Keratinocyte (primary cell): ENCODE results near the gene ABCA4. TPM values are rescaled to one million over a fixed set of nuclear protein-coding genes. Genes with fewer than 3 reads are reported as not detected.

Source experiments
- DNase-seq: peaks from one replicate; pipeline ENCODE4 v3.0.0-alpha.2; 2011; ENCODE audit warnings: low read depth, missing footprints, low spot score
- FAIRE-seq: peaks from 2 replicates; lab custom pipeline; 2011; peaks lifted over from hg19 to GRCh38; lab: Jason Lieb, UNC
- H2AFZ ChIP-seq: 2 replicates; pipeline ENCODE4 v1.6.0; 2012; ENCODE audit warnings: low read length, control low read depth, inconsistent platforms; ENCODE audit not compliant: control insufficient read depth
- H3K27ac ChIP-seq: 2 replicates; pipeline ENCODE4 v1.5.1; 2011; ENCODE audit warnings: low read length; ENCODE audit not compliant: control insufficient read depth, insufficient read depth
- H3K27me3 ChIP-seq: 3 replicates; pipeline ENCODE4 v1.6.0; 2011; ENCODE audit warnings: low read length; ENCODE audit not compliant: control insufficient read depth, insufficient read depth; ENCODE audit errors: extremely low read depth
- H3K36me3 ChIP-seq, 2 experiments: 2 replicates in 1 of 2; 3 replicates in 1 of 2; pipeline ENCODE4 v1.5.1; 2011; ENCODE audit warnings: low read length in 2 of 2, mild to moderate bottlenecking in 1 of 2; ENCODE audit not compliant: control insufficient read depth in 2 of 2, insufficient read depth in 2 of 2; ENCODE audit errors: extremely low read depth in 1 of 2
- H3K4me1 ChIP-seq: 3 replicates; pipeline ENCODE4 v1.5.1; 2011; ENCODE audit warnings: low read length; ENCODE audit not compliant: control insufficient read depth, insufficient read depth; ENCODE audit errors: extremely low read depth
- H3K4me2 ChIP-seq: 3 replicates; pipeline ENCODE4 v1.6.0; 2011; ENCODE audit warnings: low read depth, low read length; ENCODE audit not compliant: control insufficient read depth, insufficient read depth; ENCODE audit errors: extremely low read depth
- H3K4me3 ChIP-seq, 3 experiments: fragments of 200-600 bp in 1 of 3; sonication (generic) in 1 of 3; 2 replicates in 2 of 3; 3 replicates in 1 of 3; pipeline ENCODE4 v1.5.1; 2011 to 2016; ENCODE audit warnings: low read length in 3 of 3, mild to moderate bottlenecking in 3 of 3, control low read depth in 2 of 3, inconsistent platforms in 1 of 3, low read depth in 1 of 3, mixed read lengths in 1 of 3, mixed run types in 1 of 3, moderate library complexity in 1 of 3; ENCODE audit not compliant: control insufficient read depth in 2 of 3, insufficient read depth in 2 of 3; ENCODE audit errors: extremely low read depth in 1 of 3
- H3K79me2 ChIP-seq: 2 replicates; pipeline ENCODE4 v1.6.0; 2012; ENCODE audit warnings: low read length; ENCODE audit not compliant: control insufficient read depth, insufficient read depth
- H3K9ac ChIP-seq: 3 replicates; pipeline ENCODE4 v1.6.0; 2011; ENCODE audit warnings: low read length; ENCODE audit not compliant: control insufficient read depth, insufficient read depth; ENCODE audit errors: extremely low read depth
- H3K9me1 ChIP-seq: 3 replicates; pipeline ENCODE4 v1.6.0; 2011; ENCODE audit warnings: low read length; ENCODE audit not compliant: control insufficient read depth, insufficient read depth; ENCODE audit errors: extremely low read depth
- H3K9me3 ChIP-seq: 2 replicates; pipeline ENCODE4 v1.5.1; 2012; ENCODE audit warnings: low read depth, low read length; ENCODE audit not compliant: control insufficient read depth
- H4K20me1 ChIP-seq: 3 replicates; pipeline ENCODE4 v1.6.0; 2011; ENCODE audit warnings: low read length; ENCODE audit not compliant: control insufficient read depth, insufficient read depth; ENCODE audit errors: extremely low read depth
- CTCF ChIP-seq, 3 experiments: IDR thresholded peaks in 1 of 3; conservative IDR thresholded peaks in 1 of 3; optimal IDR thresholded peaks in 1 of 3; 2 replicates in 2 of 3; 3 replicates in 1 of 3; pipeline versions ENCODE3 to v1.5.1; 2011; ENCODE audit warnings: low read length in 3 of 3, mild to moderate bottlenecking in 3 of 3, moderate library complexity in 2 of 3, control low read depth in 1 of 3, inconsistent platforms in 1 of 3; ENCODE audit not compliant: insufficient read depth in 2 of 3; ENCODE audit errors: extremely low read depth in 1 of 3
- EZH2 ChIP-seq: IDR thresholded peaks from one replicate; pipeline ENCODE4 v1.6.1; 2012; ENCODE audit warnings: inconsistent platforms, mild to moderate bottlenecking, low read length, moderate library complexity
- dilution Hi-C: fragments of 300-500 bp; cut with MboI; formaldehyde crosslinking; loops from one replicate; pipeline ENCODE4 v1.7.0; 2020; ENCODE audit warnings: low sequenced_read_pairs; ENCODE audit not compliant: extremely low pct_ligation_motif_present
- polyA plus RNA-seq, 5 experiments: library from polyadenylated mRNA; depleted of rRNA in 3 of 5; stranded (reverse) in 3 of 5; stranded (forward) in 1 of 5; unstranded in 1 of 5; fragments of >200 nt; gene quantifications; 1 replicate in 1 of 5; 2 replicates in 3 of 5; 3 replicates in 1 of 5; pipeline versions ENCODE4 v1.2.1 to v1.2.3, GENCODE V29; 2011 to 2012; ENCODE audit warnings: missing spikeins in 2 of 5, low read depth in 1 of 5, low replicate concordance in 1 of 5

Gene ABCA4
- polyA plus RNA-seq, 1 donor (not counting 4 experiments of a cell fraction or from before 2014, with no cell fraction given), result 0.04 TPM

- no peak overlapping the region for H3K27ac ChIP-seq
- H3K9ac ChIP-seq, result no peak overlapping the region
- FAIRE-seq (no peak), DNase-seq (no peak)
- peaks cover 36% of the 10 kb centered on the region for H3K4me1 ChIP-seq
- TF ChIP-seq CTCF (optimal IDR thresholded peaks at IDR 0.05 in 1 of 3, IDR thresholded peaks at IDR 0.05 in 1 of 3, conservative IDR thresholded peaks at IDR 0.05 in 1 of 3; ENCODE audit: extremely low read depth in 1 of 3, insufficient read depth in 2 of 3, low read length in 3 of 3), result no peak
- no peaks in the 10 kb centered on the region for H4K20me1 ChIP-seq
- H3K9me3 ChIP-seq, result no peaks in the 10 kb centered on the region
- no peak overlapping the region for H2AFZ ChIP-seq
- dilution Hi-C loops, result no loop called here
- no peak overlapping the region for H3K4me2 ChIP-seq
- H3K27me3 ChIP-seq, result peaks cover 3% of the 10 kb centered on the region
- H3K36me3 ChIP-seq, result no peaks in the 10 kb centered on the region
- H3K4me3 ChIP-seq, result no peak overlapping the region
- H3K9me1 ChIP-seq, result peaks cover 2% of the 10 kb centered on the region
- H3K79me2 ChIP-seq, result no peaks in the 10 kb centered on the region
These were observed 15.4 kb downstream of the ABCA4 start for GRCh38 chr1:94105581-94105952.

- Histone ChIP-seq H3K36me3 (no peaks in the 10 kb centered on the region), H4K20me1 (no peaks in the 10 kb centered on the region), H3K79me2 (no peaks in the 10 kb centered on the region), H3K27ac (no peak overlapping the region), H3K9me3 (no peaks in the 10 kb centered on the region), H3K4me1 (peaks cover 37% of the 10 kb centered on the region), H3K9me1 (peaks cover 2% of the 10 kb centered on the region), H3K9ac (no peak overlapping the region), H3K27me3 (peaks cover 3% of the 10 kb centered on the region), H3K4me3 (no peak overlapping the region), H2AFZ (no peak overlapping the region), H3K4me2 (no peak overlapping the region)
- TF ChIP-seq CTCF (optimal IDR thresholded peaks at IDR 0.05 in 1 of 3, IDR thresholded peaks at IDR 0.05 in 1 of 3, conservative IDR thresholded peaks at IDR 0.05 in 1 of 3; ENCODE audit: extremely low read depth in 1 of 3, insufficient read depth in 2 of 3, low read length in 3 of 3), result no peak
- no peak for TF ChIP-seq EZH2
- no peak for FAIRE-seq
- no peak for DNase-seq
- dilution Hi-C loops, result no loop called here
These were observed 16.0 kb downstream of the ABCA4 start for GRCh38 chr1:94104776-94105580.
